A172 (cell line): ENCODE results near the gene C1QTNF12. TPM values are rescaled to one million over a fixed set of nuclear protein-coding genes. Genes with fewer than 3 reads are reported as not detected.
"Not testable (repeated sequence)": the region's sequence is repeated elsewhere in the genome, so short reads cannot be mapped to it uniquely, and the experiment has no call there.

Experiments
- DNase-seq: peaks from one replicate; pipeline ENCODE4 v3.0.0-alpha.2; 2015; ENCODE audit warnings: low spot score
- total RNA-seq: library from RNA; depleted of rRNA; stranded (reverse); fragments of >200 nt; shearing (Covaris generic); gene quantifications from 2 replicates; pipeline ENCODE4 v1.2.3, GENCODE V29; 2014

C1QTNF12 gene
- total RNA-seq, 1 experiment from 2014 or later, result not detected

- DNase-seq, result no peak
Observed at GRCh38 chr1:1259540-1259939, 13.0 kb upstream of the C1QTNF12 start.

GRCh38 chr1:1259119-1259488, 12.6 kb upstream of the C1QTNF12 start:
- no peak for DNase-seq

- no peak for DNase-seq
Observed at GRCh38 chr1:1256956-1257871, 10.7 kb upstream of the C1QTNF12 start.

- DNase-seq, result no peak
Observed at GRCh38 chr1:1255611-1256010, 9.1 kb upstream of the C1QTNF12 start.

- no peak for DNase-seq
Observed at GRCh38 chr1:1255078-1255477, 8.6 kb upstream of the C1QTNF12 start.

GRCh38 chr1:1254667-1254998, 8.1 kb upstream of the C1QTNF12 start:
- no peak for DNase-seq

- no peak for DNase-seq
Observed at GRCh38 chr1:1253972-1254666, 7.6 kb upstream of the C1QTNF12 start.

- no peak for DNase-seq
Observed at GRCh38 chr1:1253314-1253713, 6.8 kb upstream of the C1QTNF12 start.

GRCh38 chr1:1250786-1251284, 4.3 kb upstream of the C1QTNF12 start:
- no peak for DNase-seq

GRCh38 chr1:1248009-1248913, 1.7 kb upstream of the C1QTNF12 start:
- DNase-seq, result not testable (repeated sequence)

GRCh38 chr1:1247341-1247913, 905 bp upstream of the C1QTNF12 start:
- no peak for DNase-seq

- no peak for DNase-seq
Observed at GRCh38 chr1:1245817-1246576, 525 bp downstream of the C1QTNF12 start.

- no peak for DNase-seq
Observed at GRCh38 chr1:1245178-1245816, 1.2 kb downstream of the C1QTNF12 start.

- DNase-seq, result no peak
Observed at GRCh38 chr1:1244192-1244811, 2.2 kb downstream of the C1QTNF12 start.

GRCh38 chr1:1243807-1244191, 2.7 kb downstream of the C1QTNF12 start:
- DNase-seq, result no peak

GRCh38 chr1:1243266-1243660, 3.3 kb downstream of the C1QTNF12 start:
- no peak for DNase-seq

- no peak for DNase-seq
Observed at GRCh38 chr1:1242461-1243265, 3.9 kb downstream of the C1QTNF12 start.

GRCh38 chr1:1241588-1242219, 4.8 kb downstream of the C1QTNF12 start:
- DNase-seq, result no peak
